ENCODE data around the gene SP110.
"Not testable (repeated sequence)": the region's sequence is repeated elsewhere in the genome, so short reads cannot be mapped to it uniquely, and the experiment has no call there.

Gene SP110

GRCh38 chr2:230219419-230220331 lies at the start of gene SP110:
TSS of gene SP110 (minus strand) at chr2:230219984. CDS start at chr2:230216927, 3,057 bp downstream.
- DNase-seq (ENCODE audit: low read depth) = peak; percentile 64

GRCh38 chr2:230268606-230269243 lies 48.9 kb upstream of the SP110 start:
- DNase-seq (ENCODE audit: low read depth) = no peak

GRCh38 chr2:230267556-230267955 lies 47.8 kb upstream of the SP110 start:
- DNase-seq (ENCODE audit: low read depth) = no peak

- no peak for DNase-seq (ENCODE audit: low read depth)
These were observed 47.3 kb upstream of the SP110 start for GRCh38 chr2:230267059-230267458.

GRCh38 chr2:230266638-230267037 lies 46.9 kb upstream of the SP110 start:
- DNase-seq (ENCODE audit: low read depth) = no peak

GRCh38 chr2:230264945-230265344 lies 45.2 kb upstream of the SP110 start:
- not testable (repeated sequence) for DNase-seq (ENCODE audit: low read depth)

GRCh38 chr2:230262246-230262645 lies 42.5 kb upstream of the SP110 start:
- no peak for DNase-seq (ENCODE audit: low read depth)

- DNase-seq (ENCODE audit: low read depth) = no peak
These were observed 38.7 kb upstream of the SP110 start for GRCh38 chr2:230258483-230258882.

GRCh38 chr2:230256733-230257332 lies 37.0 kb upstream of the SP110 start:
- DNase-seq (ENCODE audit: low read depth) = no peak

- no peak for DNase-seq (ENCODE audit: low read depth)
These were observed 34.5 kb upstream of the SP110 start for GRCh38 chr2:230254152-230254881.

GRCh38 chr2:230250231-230250630 lies 30.4 kb upstream of the SP110 start:
- no peak for DNase-seq (ENCODE audit: low read depth)

- DNase-seq (ENCODE audit: low read depth) = no peak
These were observed 26.4 kb upstream of the SP110 start for GRCh38 chr2:230246206-230246605.

GRCh38 chr2:230244211-230244610 lies 24.4 kb upstream of the SP110 start:
- DNase-seq (ENCODE audit: low read depth) = no peak

- DNase-seq (ENCODE audit: low read depth) = no peak
These were observed 15.1 kb upstream of the SP110 start for GRCh38 chr2:230234845-230235244.

GRCh38 chr2:230234122-230234722 lies 14.4 kb upstream of the SP110 start:
- DNase-seq (ENCODE audit: low read depth) = no peak

GRCh38 chr2:230231251-230231650 lies 11.5 kb upstream of the SP110 start:
- DNase-seq (ENCODE audit: low read depth) = no peak

GRCh38 chr2:230230496-230231200 lies 10.9 kb upstream of the SP110 start:
- DNase-seq (ENCODE audit: low read depth) = no peak

- DNase-seq (ENCODE audit: low read depth) = no peak
These were observed 10.3 kb upstream of the SP110 start for GRCh38 chr2:230230087-230230486.

GRCh38 chr2:230227216-230227615 lies 7.4 kb upstream of the SP110 start:
- no peak for DNase-seq (ENCODE audit: low read depth)

- no peak for DNase-seq (ENCODE audit: low read depth)
These were observed 6.3 kb upstream of the SP110 start for GRCh38 chr2:230226051-230226551.

- DNase-seq (ENCODE audit: low read depth) = peak; percentile 62
These were observed 5.7 kb upstream of the SP110 start, which contains the start of gene SP140 for GRCh38 chr2:230225486-230225885. TSS of gene SP140 (plus strand) at chr2:230225736. CDS start at chr2:230225845, 109 bp downstream.

Measured in activated T-cell treated with anti-CD3 and anti-CD28 coated beads for 1 hour (primary cell).